ENCODE results near the gene TSC22D4. TPM values are rescaled to one million over a fixed set of nuclear protein-coding genes. Genes with fewer than 3 reads are reported as not detected.
"Not testable (repeated sequence)": the region's sequence is repeated elsewhere in the genome, so short reads cannot be mapped to it uniquely, and the experiment has no call there.

Gene TSC22D4
- total and polyA plus RNA-seq, 5 donors from 2014 or later, result 22.2 to 113 (median 35.5) TPM

- no peaks in the 10 kb centered on the region for H3K27me3 ChIP-seq (ENCODE audit: control insufficient read depth, insufficient read depth, low read length)
- no peaks in the 10 kb centered on the region for H3K9me3 Mint-ChIP-seq
- H3K36me3 Mint-ChIP-seq, result peaks cover 7% of the 10 kb centered on the region
- H3K36me3 ChIP-seq (ENCODE audit: control insufficient read depth, insufficient read depth, low read length), result peaks cover 6% of the 10 kb centered on the region
- H3K9me3 ChIP-seq (ENCODE audit: control insufficient read depth in 2 of 2, low read length in 2 of 2), result no peaks in the 10 kb centered on the region
- H3K4me1 ChIP-seq (ENCODE audit: control insufficient read depth, insufficient read depth, low read length, poor library complexity, severe bottlenecking), result no peaks in the 10 kb centered on the region
- DNase-seq (no peak), ATAC-seq (ENCODE audit: low read depth in 2 of 2) (no peak)
- H3K4me3 ChIP-seq (ENCODE audit: low read depth, low read length), result no peak overlapping the region
- H3K27ac ChIP-seq (ENCODE audit: insufficient read depth, low read length, poor library complexity, severe bottlenecking), result no peak overlapping the region
- H3K4me3 Mint-ChIP-seq, result no peak overlapping the region
- no peaks in the 10 kb centered on the region for H3K27me3 Mint-ChIP-seq
- H3K4me1 Mint-ChIP-seq, result peaks cover 0 to 15% (median 5%) of the 10 kb centered on the region in 4 donors
- H3K27ac Mint-ChIP-seq, result no peak overlapping the region
Observed at GRCh38 chr7:100457033-100457432, 22.0 kb downstream of the TSC22D4 start.

DNA sequence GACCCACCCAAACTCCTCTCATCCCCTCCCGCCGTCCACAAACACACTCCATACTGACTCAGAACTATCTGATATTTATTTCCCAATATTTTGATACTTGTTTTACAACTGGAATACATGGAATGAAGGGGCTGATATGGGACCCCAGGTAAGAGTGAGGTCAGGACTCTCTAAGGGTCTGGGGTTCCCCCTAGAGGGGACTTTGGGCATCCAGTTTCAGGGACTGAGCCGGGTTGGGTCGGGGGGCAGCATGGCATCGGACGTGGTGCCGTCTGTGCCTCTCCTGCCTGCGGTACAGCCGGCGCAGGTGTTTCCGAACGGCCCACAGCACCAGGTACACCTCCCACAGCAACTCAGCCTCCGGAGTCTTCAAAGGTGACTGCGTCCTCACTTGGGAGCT, 22.5 kb downstream of the TSC22D4 start:
- Histone ChIP-seq H3K36me3 (ENCODE audit: control insufficient read depth, insufficient read depth, low read length) (peaks cover 6% of the 10 kb centered on the region), H3K4me1 (ENCODE audit: control insufficient read depth, insufficient read depth, low read length, poor library complexity, severe bottlenecking) (no peaks in the 10 kb centered on the region), H3K9me3 (ENCODE audit: control insufficient read depth in 2 of 2, low read length in 2 of 2) (no peaks in the 10 kb centered on the region), H3K4me3 (ENCODE audit: low read depth, low read length) (no peak overlapping the region), H3K27ac (ENCODE audit: insufficient read depth, low read length, poor library complexity, severe bottlenecking) (no peak overlapping the region), H3K27me3 (ENCODE audit: control insufficient read depth, insufficient read depth, low read length) (no peaks in the 10 kb centered on the region)
- ATAC-seq (ENCODE audit: low read depth in 2 of 2) (no peak), DNase-seq (no peak)
- Mint-ChIP-seq H3K4me1 (peaks cover 0 to 15% (median 5%) of the 10 kb centered on the region in 4 donors), H3K9me3 (no peaks in the 10 kb centered on the region), H3K36me3 (peaks cover 4% of the 10 kb centered on the region), H3K27me3 (no peaks in the 10 kb centered on the region), H3K4me3 (no peak overlapping the region), H3K27ac (peak overlapping the region in 1 of 3 donors; percentile 78)

DNA sequence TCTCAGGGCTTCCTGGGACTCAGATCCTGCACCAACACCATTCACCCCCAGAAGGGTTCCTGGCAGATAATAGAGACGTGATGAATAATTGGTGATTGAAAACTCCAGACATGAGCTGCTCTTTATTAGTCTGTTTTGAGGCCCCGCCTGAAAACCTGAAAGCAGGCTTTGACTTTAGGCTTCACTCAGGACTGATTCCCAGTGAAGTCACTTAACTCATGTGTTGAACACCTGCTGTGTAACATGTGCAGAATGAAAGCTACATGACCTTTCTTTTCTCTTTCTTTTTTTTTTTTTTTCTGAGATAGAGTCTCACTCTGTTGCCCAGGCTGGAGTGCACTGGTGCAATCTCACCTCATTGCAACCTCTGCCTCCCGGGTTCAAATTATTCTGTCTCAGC, 23.8 kb downstream of the TSC22D4 start:
- Histone ChIP-seq H3K9me3 (ENCODE audit: control insufficient read depth in 2 of 2, low read length in 2 of 2) (no peaks in the 10 kb centered on the region), H3K36me3 (ENCODE audit: control insufficient read depth, insufficient read depth, low read length) (peaks cover 4% of the 10 kb centered on the region), H3K4me1 (ENCODE audit: control insufficient read depth, insufficient read depth, low read length, poor library complexity, severe bottlenecking) (peaks cover 6% of the 10 kb centered on the region), H3K27me3 (ENCODE audit: control insufficient read depth, insufficient read depth, low read length) (no peaks in the 10 kb centered on the region), H3K27ac (ENCODE audit: insufficient read depth, low read length, poor library complexity, severe bottlenecking) (no peak overlapping the region), H3K4me3 (ENCODE audit: low read depth, low read length) (no peak overlapping the region)
- ATAC-seq (ENCODE audit: low read depth in 2 of 2), result no peak
- peaks cover 0 to 21% (median 8%) of the 10 kb centered on the region in 4 donors for H3K4me1 Mint-ChIP-seq
- H3K36me3 Mint-ChIP-seq, result peaks cover 4% of the 10 kb centered on the region
- peak overlapping the region in 1 of 3 donors; percentile 90 for H3K27ac Mint-ChIP-seq
- no peak for DNase-seq
- H3K27me3 Mint-ChIP-seq, result no peaks in the 10 kb centered on the region
- no peaks in the 10 kb centered on the region for H3K9me3 Mint-ChIP-seq
- peak overlapping the region in 1 of 4 donors; percentile 38 for H3K4me3 Mint-ChIP-seq

DNA sequence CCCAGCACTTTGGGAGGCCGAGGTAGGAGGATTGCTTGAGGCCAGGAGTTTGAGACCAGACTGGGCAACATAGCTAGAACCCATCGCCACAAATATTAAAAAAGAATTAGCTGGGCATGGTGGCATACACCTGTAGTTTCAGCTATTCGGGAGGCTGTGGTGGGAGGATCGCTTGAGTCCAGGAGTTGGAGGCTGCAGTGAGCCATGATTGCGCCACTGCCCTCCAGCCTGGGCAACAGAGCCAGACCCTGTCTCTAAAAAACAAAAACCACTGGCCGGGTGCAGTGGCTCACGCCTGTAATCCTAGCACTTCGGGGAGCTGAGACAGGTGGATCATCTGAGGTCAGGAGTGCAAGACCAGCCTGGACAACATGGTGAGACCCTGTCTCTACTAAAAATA, 25.2 kb downstream of the TSC22D4 start:
- not testable (repeated sequence) for H3K27me3 Mint-ChIP-seq; ATAC-seq (ENCODE audit: low read depth in 2 of 2); H3K4me3 Mint-ChIP-seq; H3K36me3 Mint-ChIP-seq; H3K9me3 Mint-ChIP-seq; H3K9me3 ChIP-seq (ENCODE audit: control insufficient read depth in 2 of 2, low read length in 2 of 2); H3K4me3 ChIP-seq (ENCODE audit: low read depth, low read length); H3K36me3 ChIP-seq (ENCODE audit: control insufficient read depth, insufficient read depth, low read length); H3K27ac Mint-ChIP-seq; H3K4me1 ChIP-seq (ENCODE audit: control insufficient read depth, insufficient read depth, low read length, poor library complexity, severe bottlenecking); H3K27me3 ChIP-seq (ENCODE audit: control insufficient read depth, insufficient read depth, low read length); DNase-seq; H3K27ac ChIP-seq (ENCODE audit: insufficient read depth, low read length, poor library complexity, severe bottlenecking)
- H3K4me1 Mint-ChIP-seq, result peaks cover 0 to 21% (median 8%) of the 10 kb centered on the region in 4 donors

- no peak overlapping the region for H3K27ac ChIP-seq (ENCODE audit: insufficient read depth, low read length, poor library complexity, severe bottlenecking)
- Mint-ChIP-seq H3K27ac (no peak overlapping the region), H3K4me1 (peaks cover 0 to 21% (median 8%) of the 10 kb centered on the region in 4 donors), H3K27me3 (no peaks in the 10 kb centered on the region), H3K9me3 (no peaks in the 10 kb centered on the region), H3K36me3 (peaks cover 4% of the 10 kb centered on the region), H3K4me3 (no peak overlapping the region)
- no peaks in the 10 kb centered on the region for H3K9me3 ChIP-seq (ENCODE audit: control insufficient read depth in 2 of 2, low read length in 2 of 2)
- ATAC-seq (ENCODE audit: low read depth in 2 of 2), result no peak
- no peaks in the 10 kb centered on the region for H3K27me3 ChIP-seq (ENCODE audit: control insufficient read depth, insufficient read depth, low read length)
- no peak overlapping the region for H3K4me3 ChIP-seq (ENCODE audit: low read depth, low read length)
- DNase-seq, result no peak
- peaks cover 7% of the 10 kb centered on the region for H3K4me1 ChIP-seq (ENCODE audit: control insufficient read depth, insufficient read depth, low read length, poor library complexity, severe bottlenecking)
- H3K36me3 ChIP-seq (ENCODE audit: control insufficient read depth, insufficient read depth, low read length), result no peaks in the 10 kb centered on the region
Observed at GRCh38 chr7:100452513-100452912, 26.5 kb downstream of the TSC22D4 start.

GRCh38 chr7:100449190-100449795, 29.7 kb downstream of the TSC22D4 start:
- H3K27ac ChIP-seq (ENCODE audit: insufficient read depth, low read length, poor library complexity, severe bottlenecking), result no peak overlapping the region
- peaks cover 7% of the 10 kb centered on the region for H3K4me1 ChIP-seq (ENCODE audit: control insufficient read depth, insufficient read depth, low read length, poor library complexity, severe bottlenecking)
- DNase-seq (no peak), ATAC-seq (ENCODE audit: low read depth in 2 of 2) (no peak)
- H3K4me3 ChIP-seq (ENCODE audit: low read depth, low read length), result no peak overlapping the region
- no peaks in the 10 kb centered on the region for H3K27me3 Mint-ChIP-seq
- no peak overlapping the region for H3K4me3 Mint-ChIP-seq
- peaks cover 0 to 19% (median 5%) of the 10 kb centered on the region in 4 donors for H3K4me1 Mint-ChIP-seq
- H3K27me3 ChIP-seq (ENCODE audit: control insufficient read depth, insufficient read depth, low read length), result no peaks in the 10 kb centered on the region
- H3K9me3 ChIP-seq (ENCODE audit: control insufficient read depth in 2 of 2, low read length in 2 of 2), result no peaks in the 10 kb centered on the region
- H3K9me3 Mint-ChIP-seq, result no peaks in the 10 kb centered on the region
- no peak overlapping the region for H3K27ac Mint-ChIP-seq
- H3K36me3 Mint-ChIP-seq, result no peaks in the 10 kb centered on the region
- H3K36me3 ChIP-seq (ENCODE audit: control insufficient read depth, insufficient read depth, low read length), result no peaks in the 10 kb centered on the region

DNA sequence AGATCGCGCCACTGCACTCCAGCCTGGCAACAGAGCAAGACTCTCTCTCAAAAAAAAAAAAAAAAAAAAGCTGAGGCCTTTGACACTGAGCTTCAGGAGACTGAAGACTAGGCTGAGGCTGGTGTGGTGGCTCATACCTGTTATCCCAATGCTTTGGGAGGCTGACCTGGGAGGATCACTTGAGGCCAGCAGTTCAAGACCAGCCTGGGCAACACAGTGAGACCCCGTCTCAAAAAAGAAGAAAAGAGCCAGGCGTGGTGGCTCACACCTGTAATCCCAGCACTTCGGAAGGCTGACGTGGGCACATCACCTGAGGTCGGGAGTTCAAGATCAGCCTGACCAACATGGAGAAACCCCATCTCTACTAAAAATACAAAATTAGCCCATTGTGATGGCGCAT, 31.7 kb downstream of the TSC22D4 start:
- not testable (repeated sequence) for H3K9me3 Mint-ChIP-seq

GRCh38 chr7:100446040-100446439, 33.0 kb downstream of the TSC22D4 start:
- Histone ChIP-seq H3K27ac (ENCODE audit: insufficient read depth, low read length, poor library complexity, severe bottlenecking) (no peak overlapping the region), H3K27me3 (ENCODE audit: control insufficient read depth, insufficient read depth, low read length) (no peaks in the 10 kb centered on the region), H3K4me1 (ENCODE audit: control insufficient read depth, insufficient read depth, low read length, poor library complexity, severe bottlenecking) (peaks cover 7% of the 10 kb centered on the region), H3K36me3 (ENCODE audit: control insufficient read depth, insufficient read depth, low read length) (no peaks in the 10 kb centered on the region), H3K4me3 (ENCODE audit: low read depth, low read length) (no peak overlapping the region), H3K9me3 (ENCODE audit: control insufficient read depth in 2 of 2, low read length in 2 of 2) (no peaks in the 10 kb centered on the region)
- peak overlapping the region in 1 of 3 donors; percentile 67 for H3K27ac Mint-ChIP-seq
- no peaks in the 10 kb centered on the region for H3K27me3 Mint-ChIP-seq
- no peaks in the 10 kb centered on the region for H3K9me3 Mint-ChIP-seq
- ATAC-seq (ENCODE audit: low read depth in 2 of 2) (no peak), DNase-seq (no peak)
- peaks cover 0 to 23% (median 5%) of the 10 kb centered on the region in 4 donors for H3K4me1 Mint-ChIP-seq
- no peak overlapping the region for H3K4me3 Mint-ChIP-seq
- no peaks in the 10 kb centered on the region for H3K36me3 Mint-ChIP-seq

More for the DNA sequence above, 31.7 kb downstream of the TSC22D4 start:
- H3K27me3 Mint-ChIP-seq; H3K27ac ChIP-seq (ENCODE audit: insufficient read depth, low read length, poor library complexity, severe bottlenecking); H3K4me3 Mint-ChIP-seq; H3K9me3 ChIP-seq (ENCODE audit: control insufficient read depth in 2 of 2, low read length in 2 of 2); H3K4me1 ChIP-seq (ENCODE audit: control insufficient read depth, insufficient read depth, low read length, poor library complexity, severe bottlenecking); H3K36me3 Mint-ChIP-seq; H3K27me3 ChIP-seq (ENCODE audit: control insufficient read depth, insufficient read depth, low read length); DNase-seq; H3K27ac Mint-ChIP-seq; H3K4me3 ChIP-seq (ENCODE audit: low read depth, low read length); ATAC-seq (ENCODE audit: low read depth in 2 of 2); H3K36me3 ChIP-seq (ENCODE audit: control insufficient read depth, insufficient read depth, low read length): not testable (repeated sequence)
- H3K4me1 Mint-ChIP-seq, result peaks cover 0 to 23% (median 5%) of the 10 kb centered on the region in 4 donors

All from CD4-positive, CD25-positive, alpha-beta regulatory T cell (primary cell).